Sigmoid colon (tissue), 4 donors: Measurements from ENCODE around the gene GABARAPL2.

Experiments used
- CTCF ChIP-seq, 4 experiments: fragments of 450-650 bp in 3 of 4; fragments of 200-600 bp in 1 of 4; IDR thresholded peaks; one replicate each; pipeline ENCODE4 v1.5.1; 2016 to 2019; ENCODE audit warnings: antibody characterized with exemption in 4 of 4, mild to moderate bottlenecking in 3 of 4, moderate library complexity in 2 of 4
- POLR2AphosphoS5 ChIP-seq, 4 donors: sonication (generic); formaldehyde crosslinking; IDR thresholded peaks; one replicate each; pipeline ENCODE4 v1.6.1; 2017; ENCODE audit warnings: antibody characterized with exemption in 4 of 4

- TF ChIP-seq POLR2AphosphoS5 (IDR thresholded peaks at IDR 0.05), result no peak
- no peak for TF ChIP-seq CTCF (IDR thresholded peaks at IDR 0.05)
Measured at GRCh38 chr16:75616521-75617010, 50.4 kb downstream of the GABARAPL2 start.
